Chondrocyte (in vitro differentiated cells): ENCODE results near the gene CYP46A1. TPM values are rescaled to one million over a fixed set of nuclear protein-coding genes. Genes with fewer than 3 reads are reported as not detected.

Experiments used
- DNase-seq: peaks from one replicate; pipeline ENCODE4 v3.0.0; 2021; ENCODE audit warnings: mixed read lengths, low spot score
- H3K27ac Mint-ChIP-seq: one replicate; pipeline ENCODE4 v1.8.0; 2021; ENCODE audit warnings: mild to moderate bottlenecking, moderate library complexity, mixed read lengths; ENCODE audit not compliant: unreplicated experiment
- H3K27me3 Mint-ChIP-seq: 2 replicates; pipeline ENCODE4 v1.8.0; 2021; ENCODE audit warnings: low read depth, mixed read lengths
- H3K36me3 Mint-ChIP-seq: 2 replicates; pipeline ENCODE4 v1.8.0; 2021; ENCODE audit warnings: low read depth, mixed read lengths
- H3K4me1 Mint-ChIP-seq: 2 replicates; pipeline ENCODE4 v1.8.0; 2021; ENCODE audit warnings: low read depth, mild to moderate bottlenecking, mixed read lengths
- H3K4me3 Mint-ChIP-seq: one replicate; pipeline ENCODE4 v1.8.0; 2021; ENCODE audit warnings: mild to moderate bottlenecking, moderate library complexity, mixed read lengths; ENCODE audit not compliant: unreplicated experiment
- H3K9me3 Mint-ChIP-seq: 2 replicates; pipeline ENCODE4 v1.8.0; 2021; ENCODE audit warnings: low read depth, mixed read lengths
- total RNA-seq: library from RNA; stranded (reverse); gene quantifications from 3 replicates; pipeline ENCODE4 v1.2.1, GENCODE V29; 2021
- TF ChIP-seq, protein P1 (sequence below): fragments of 200-600 bp; sonication (generic); IDR thresholded peaks from 2 replicates; pipeline ENCODE4 v1.5.0; 2021; ENCODE audit warnings: antibody characterized with exemption, mild to moderate bottlenecking, moderate library complexity

CYP46A1 gene
- total RNA-seq, 1 donor from 2014 or later, result 0.72 TPM

DNA sequence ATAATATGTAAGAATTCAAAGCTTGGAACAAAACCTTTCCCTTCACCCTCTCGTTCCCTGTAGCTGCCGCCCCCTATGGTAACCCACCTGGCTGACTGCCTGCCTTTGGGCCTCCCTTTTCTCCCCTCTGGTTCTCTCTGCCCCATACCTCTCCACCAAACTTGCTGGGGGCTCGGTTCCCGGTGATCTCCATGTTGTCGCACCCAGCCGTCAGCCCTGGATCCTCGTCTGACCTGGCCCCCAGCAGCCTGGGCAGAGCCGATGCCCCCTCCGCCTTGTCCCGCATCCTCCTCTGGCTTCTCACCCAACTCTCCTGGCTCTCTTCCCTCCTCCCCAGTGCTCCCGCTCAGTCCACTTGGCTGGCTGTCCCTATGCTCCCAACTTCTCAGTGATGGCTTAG, 4.5 kb downstream of the CYP46A1 start:
- Mint-ChIP-seq H3K4me1 (no peaks in the 10 kb centered on the region), H3K27ac (no peak overlapping the region), H3K9me3 (no peaks in the 10 kb centered on the region), H3K27me3 (peaks cover 16% of the 10 kb centered on the region), H3K4me3 (no peak overlapping the region), H3K36me3 (no peaks in the 10 kb centered on the region)
- no peak for DNase-seq
- TF ChIP-seq, protein P1, sequence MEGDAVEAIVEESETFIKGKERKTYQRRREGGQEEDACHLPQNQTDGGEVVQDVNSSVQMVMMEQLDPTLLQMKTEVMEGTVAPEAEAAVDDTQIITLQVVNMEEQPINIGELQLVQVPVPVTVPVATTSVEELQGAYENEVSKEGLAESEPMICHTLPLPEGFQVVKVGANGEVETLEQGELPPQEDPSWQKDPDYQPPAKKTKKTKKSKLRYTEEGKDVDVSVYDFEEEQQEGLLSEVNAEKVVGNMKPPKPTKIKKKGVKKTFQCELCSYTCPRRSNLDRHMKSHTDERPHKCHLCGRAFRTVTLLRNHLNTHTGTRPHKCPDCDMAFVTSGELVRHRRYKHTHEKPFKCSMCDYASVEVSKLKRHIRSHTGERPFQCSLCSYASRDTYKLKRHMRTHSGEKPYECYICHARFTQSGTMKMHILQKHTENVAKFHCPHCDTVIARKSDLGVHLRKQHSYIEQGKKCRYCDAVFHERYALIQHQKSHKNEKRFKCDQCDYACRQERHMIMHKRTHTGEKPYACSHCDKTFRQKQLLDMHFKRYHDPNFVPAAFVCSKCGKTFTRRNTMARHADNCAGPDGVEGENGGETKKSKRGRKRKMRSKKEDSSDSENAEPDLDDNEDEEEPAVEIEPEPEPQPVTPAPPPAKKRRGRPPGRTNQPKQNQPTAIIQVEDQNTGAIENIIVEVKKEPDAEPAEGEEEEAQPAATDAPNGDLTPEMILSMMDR, result no peak

DNA sequence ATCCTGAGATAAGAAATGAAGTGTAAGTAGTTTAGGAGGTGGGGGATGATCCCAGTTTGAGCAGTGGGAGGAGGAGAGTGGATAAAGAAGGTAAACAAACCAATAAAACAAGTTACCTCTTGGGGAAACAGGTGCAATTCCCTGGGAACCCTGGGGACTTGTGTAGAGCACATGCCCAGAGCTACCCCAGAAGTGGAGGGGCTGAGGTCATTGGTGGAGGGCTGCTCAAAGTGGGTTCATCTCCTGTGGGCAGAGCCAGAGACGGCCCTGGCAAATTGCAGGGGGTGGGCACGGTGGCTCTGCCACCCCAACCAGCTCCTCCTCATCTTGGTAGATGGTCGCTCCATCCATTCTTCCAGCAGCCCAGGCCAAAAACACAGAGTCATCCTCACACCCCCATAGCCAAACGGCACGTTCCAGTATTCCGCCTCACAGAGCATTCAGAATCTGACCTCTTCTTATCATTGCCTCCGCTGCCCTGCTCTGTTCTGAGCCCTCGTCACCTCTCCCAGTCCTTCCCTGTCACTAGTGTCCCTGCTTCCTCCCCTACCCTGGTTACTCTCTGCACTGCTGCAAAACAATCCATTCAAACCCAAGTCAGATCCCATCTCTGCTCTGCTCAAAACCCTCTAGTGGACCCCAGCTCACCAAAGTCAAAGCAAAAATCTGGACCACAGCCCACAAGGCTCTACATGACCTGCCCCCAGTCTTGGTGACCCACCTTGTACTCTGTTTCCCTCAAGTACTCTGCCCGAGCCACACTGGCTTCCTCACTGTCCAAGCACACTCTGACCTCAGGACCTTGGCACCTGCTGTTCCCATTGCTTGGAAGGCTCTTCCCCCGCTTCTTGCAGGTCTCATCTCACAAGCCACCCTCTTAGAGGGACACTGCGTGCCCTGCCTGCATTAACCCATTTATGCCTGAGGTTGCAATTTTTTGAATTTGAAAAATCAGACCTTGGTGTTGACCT, 5.5 kb downstream of the CYP46A1 start:
- peaks cover 6% of the 10 kb centered on the region for H3K9me3 Mint-ChIP-seq
- peaks cover 16% of the 10 kb centered on the region for H3K27me3 Mint-ChIP-seq
- DNase-seq, result no peak
- TF ChIP-seq, protein P1, result no peak
- no peak overlapping the region for H3K27ac Mint-ChIP-seq
- no peak overlapping the region for H3K4me3 Mint-ChIP-seq
- peaks cover 5% of the 10 kb centered on the region for H3K36me3 Mint-ChIP-seq
- no peaks in the 10 kb centered on the region for H3K4me1 Mint-ChIP-seq

DNA sequence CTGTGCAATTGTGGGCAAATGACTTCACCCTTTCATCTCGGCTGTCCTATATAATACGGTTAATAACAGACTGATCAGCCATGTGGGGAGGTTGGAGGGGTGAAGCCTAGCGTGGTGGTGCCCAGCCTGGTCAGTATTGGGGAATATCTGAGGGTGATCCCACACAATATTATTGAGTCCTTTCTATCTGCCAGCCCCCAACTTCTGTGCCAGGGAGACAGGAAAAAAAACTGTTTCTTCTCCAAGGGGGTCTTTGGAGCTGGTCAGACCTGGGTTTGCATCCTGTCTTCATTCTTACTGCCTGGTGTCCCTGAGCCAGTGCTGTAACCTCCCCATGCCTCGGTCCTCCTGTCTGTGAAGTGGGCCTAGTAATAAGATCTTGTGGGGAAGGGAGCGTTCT, 6.5 kb downstream of the CYP46A1 start:
- Mint-ChIP-seq H3K4me3 (no peak overlapping the region), H3K36me3 (peaks cover 7% of the 10 kb centered on the region), H3K27me3 (peaks cover 14% of the 10 kb centered on the region), H3K4me1 (no peaks in the 10 kb centered on the region), H3K27ac (no peak overlapping the region), H3K9me3 (peaks cover 8% of the 10 kb centered on the region)
- no peak for DNase-seq
- TF ChIP-seq, protein P1, result no peak

DNA sequence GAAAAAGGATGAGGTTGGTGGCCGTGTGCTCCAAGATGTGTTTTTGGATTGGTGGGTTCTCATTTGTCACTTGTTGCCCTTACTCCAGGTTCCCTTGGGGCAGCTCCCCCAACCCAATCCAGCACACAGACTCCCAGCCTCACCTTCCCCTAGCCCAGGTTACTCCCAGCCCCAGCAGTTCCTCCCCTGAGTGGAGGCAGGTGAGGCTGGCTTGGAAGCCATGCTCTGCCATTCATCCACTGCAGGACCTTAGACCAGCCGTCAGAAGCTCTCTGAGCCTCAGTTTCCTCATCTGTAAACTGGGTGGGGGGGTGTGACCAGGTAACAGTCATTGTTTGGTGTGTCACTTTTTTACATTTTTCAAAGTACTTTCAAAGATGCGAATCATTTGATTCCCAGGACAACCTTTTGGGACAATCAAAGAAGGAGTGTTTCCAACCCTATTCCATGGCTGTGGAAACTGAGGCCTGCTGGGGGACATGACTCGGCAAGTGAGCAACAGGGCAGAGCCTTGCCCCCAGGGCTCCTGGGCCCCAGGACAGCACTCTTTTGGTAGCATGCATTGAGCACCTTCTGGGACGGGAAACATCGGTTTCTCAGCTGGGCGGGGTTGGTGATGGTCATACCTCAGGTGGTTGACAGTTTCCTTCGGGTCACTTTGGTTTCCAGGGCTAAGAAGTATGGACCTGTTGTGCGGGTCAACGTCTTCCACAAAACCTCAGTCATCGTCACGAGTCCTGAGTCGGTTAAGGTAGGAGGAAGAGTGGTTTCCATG, 7.2 kb downstream of the CYP46A1 start:
- Mint-ChIP-seq H3K27ac (no peak overlapping the region), H3K4me3 (no peak overlapping the region), H3K36me3 (peaks cover 7% of the 10 kb centered on the region), H3K27me3 (peaks cover 11% of the 10 kb centered on the region), H3K4me1 (no peaks in the 10 kb centered on the region), H3K9me3 (peaks cover 8% of the 10 kb centered on the region)
- no peak for DNase-seq
- TF ChIP-seq, protein P1, result no peak

DNA sequence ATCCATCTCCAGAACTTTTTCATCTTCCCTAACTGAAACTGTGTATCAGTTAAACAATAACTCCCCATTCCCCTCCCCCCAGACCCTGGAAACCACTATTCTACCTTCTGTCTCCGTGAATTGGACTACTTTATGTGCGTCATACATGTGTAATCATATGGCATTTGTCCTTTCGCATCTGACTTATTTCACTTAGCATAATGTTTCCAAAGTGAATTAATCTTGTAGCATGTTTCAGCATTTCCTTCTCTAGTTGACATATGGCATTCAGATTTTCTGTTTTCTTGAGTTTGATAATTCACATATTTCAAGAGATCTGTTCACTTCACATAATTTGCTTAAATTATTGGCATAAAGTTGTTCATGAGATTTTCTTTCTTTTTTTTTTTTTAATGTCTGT, 9.8 kb downstream of the CYP46A1 start:
- no peak for DNase-seq
- TF ChIP-seq, protein P1, result no peak
- no peak overlapping the region for H3K4me3 Mint-ChIP-seq
- no peak overlapping the region for H3K27ac Mint-ChIP-seq
- H3K9me3 Mint-ChIP-seq, result peaks cover 12% of the 10 kb centered on the region
- no peaks in the 10 kb centered on the region for H3K4me1 Mint-ChIP-seq
- H3K27me3 Mint-ChIP-seq, result peaks cover 10% of the 10 kb centered on the region
- H3K36me3 Mint-ChIP-seq, result peaks cover 7% of the 10 kb centered on the region
